ENCODE results near the gene SH3GL3. TPM values are rescaled to one million over a fixed set of nuclear protein-coding genes. Genes with fewer than 3 reads are reported as not detected.

The SH3GL3 gene
- total and polyA plus RNA-seq, 2 of the 13 experiments (the other 11 are each of a cell fraction or from before 2014, with no cell fraction given) = not detected

DNA sequence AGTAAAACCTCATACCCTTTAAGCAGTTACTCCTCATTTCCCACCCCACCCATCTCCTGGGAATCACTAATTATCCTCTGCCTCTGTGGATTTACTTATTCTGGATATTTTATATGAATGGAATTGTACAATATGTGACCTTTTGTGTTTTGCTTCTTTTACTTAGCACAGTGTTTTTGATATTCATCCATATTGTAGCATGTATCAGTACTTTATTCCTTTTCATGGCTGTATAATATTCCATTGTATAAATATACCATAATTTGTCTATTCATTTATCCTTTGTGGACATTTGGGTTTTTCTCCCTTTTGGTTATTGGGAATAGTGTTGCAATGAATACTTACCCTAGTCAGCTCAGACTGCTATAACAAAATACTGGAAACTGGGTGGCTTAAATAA, 39.2 kb downstream of the SH3GL3 start (continued):
- TF ChIP-seq, protein P1, sequence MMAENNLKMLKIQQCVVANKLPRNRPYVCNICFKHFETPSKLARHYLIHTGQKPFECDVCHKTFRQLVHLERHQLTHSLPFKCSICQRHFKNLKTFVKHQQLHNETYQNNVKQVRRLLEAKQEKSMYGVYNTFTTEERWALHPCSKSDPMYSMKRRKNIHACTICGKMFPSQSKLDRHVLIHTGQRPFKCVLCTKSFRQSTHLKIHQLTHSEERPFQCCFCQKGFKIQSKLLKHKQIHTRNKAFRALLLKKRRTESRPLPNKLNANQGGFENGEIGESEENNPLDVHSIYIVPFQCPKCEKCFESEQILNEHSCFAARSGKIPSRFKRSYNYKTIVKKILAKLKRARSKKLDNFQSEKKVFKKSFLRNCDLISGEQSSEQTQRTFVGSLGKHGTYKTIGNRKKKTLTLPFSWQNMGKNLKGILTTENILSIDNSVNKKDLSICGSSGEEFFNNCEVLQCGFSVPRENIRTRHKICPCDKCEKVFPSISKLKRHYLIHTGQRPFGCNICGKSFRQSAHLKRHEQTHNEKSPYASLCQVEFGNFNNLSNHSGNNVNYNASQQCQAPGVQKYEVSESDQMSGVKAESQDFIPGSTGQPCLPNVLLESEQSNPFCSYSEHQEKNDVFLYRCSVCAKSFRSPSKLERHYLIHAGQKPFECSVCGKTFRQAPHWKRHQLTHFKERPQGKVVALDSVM (CRISPR knock-in tag; IDR thresholded peaks at IDR 0.05) = no peak
- no peak for TF ChIP-seq ATAD3A (CRISPR knock-in tag; IDR thresholded peaks at IDR 0.05)

GRCh38 chr15:83487519-83487918, 40.4 kb downstream of the SH3GL3 start:
- no peaks in the 10 kb centered on the region for H3K79me2 ChIP-seq (ENCODE audit: insufficient read depth, low read length)
- no TSS peak for BruUV-seq (replicated peaks)
- WGBS (ENCODE audit: low lambda C conversion rate) = 9% methylated on average over 3 of the region's 3 CpGs
- no peak overlapping the region for H2AFZ ChIP-seq (ENCODE audit: low read length)
- FAIRE-seq (no peak), ATAC-seq (no peak), DNase-seq (ENCODE audit: low spot score) (no peak)
- no peak overlapping the region for H3K4me2 ChIP-seq (ENCODE audit: low read depth, low read length)
- no peak overlapping the region for H3K4me3 ChIP-seq (replicated peaks in 1 of 3; ENCODE audit: insufficient read depth in 1 of 3, low read depth in 2 of 3, low read length in 3 of 3)
- H3K27ac ChIP-seq (ENCODE audit: extremely low read length, insufficient read depth, low read length) = no peak overlapping the region
- POLR2A ChIA-PET = no interaction called here
- H3K4me1 ChIP-seq (ENCODE audit: insufficient read depth, low read length) = no peaks in the 10 kb centered on the region
- H3K9ac ChIP-seq (ENCODE audit: insufficient read depth, low read depth, low read length) = no peak overlapping the region
- H3K36me3 ChIP-seq (replicated peaks in 1 of 2; ENCODE audit: control insufficient read depth in 1 of 2, insufficient read depth in 2 of 2, low read length in 2 of 2) = no peaks in the 10 kb centered on the region
- H3K27me3 ChIP-seq (ENCODE audit: control insufficient read depth in 1 of 2, insufficient read depth in 2 of 2, low read length in 2 of 2) = no peaks in the 10 kb centered on the region
- CTCF ChIA-PET (ENCODE audit: low intra/inter-chr PET ratio, low total read pairs) = no interaction called here
- no peaks in the 10 kb centered on the region for H3K9me3 ChIP-seq (ENCODE audit: low read length)
- intact Hi-C loops (cut with micrococcal nuclease; ENCODE audit: unreplicated experiment) (no loop called here), in situ Hi-C loops (cut with HindIII; ENCODE audit: extremely low pct_ligation_motif_present, low pct_unique_long_range_greater_than_20kb) (no loop called here)
- no peaks in the 10 kb centered on the region for H4K20me1 ChIP-seq (ENCODE audit: insufficient read depth, low read length)
- no peak for TF ChIP-seq ZNF644 (CRISPR knock-in tag; IDR thresholded peaks at IDR 0.05; ENCODE audit: low read depth)
- no peak for TF ChIP-seq EHMT2 (IDR thresholded peaks at IDR 0.05; ENCODE audit: borderline replicate concordance, low read depth, low read length)
- no peak for TF ChIP-seq NFKB2 (CRISPR knock-in tag; IDR thresholded peaks at IDR 0.05; ENCODE audit: borderline replicate concordance)
- TF ChIP-seq ZNF788 (CRISPR knock-in tag; IDR thresholded peaks at IDR 0.05; ENCODE audit: borderline replicate concordance) = no peak
- no peak for TF ChIP-seq SP4 (CRISPR knock-in tag; IDR thresholded peaks at IDR 0.05)
- no peak for TF ChIP-seq ZSCAN9 (CRISPR knock-in tag; IDR thresholded peaks at IDR 0.05; ENCODE audit: borderline replicate concordance)
- TF ChIP-seq ZSCAN5A (CRISPR knock-in tag; IDR thresholded peaks at IDR 0.05; ENCODE audit: borderline replicate concordance) = no peak
- no peak for TF ChIP-seq MAZ (IDR thresholded peaks at IDR 0.05; ENCODE audit: borderline replicate concordance, low read depth, low read length)
- no peak for TF ChIP-seq MAZ (CRISPR knock-in tag; IDR thresholded peaks at IDR 0.05; ENCODE audit: low read depth)
- TF ChIP-seq, protein P2, sequence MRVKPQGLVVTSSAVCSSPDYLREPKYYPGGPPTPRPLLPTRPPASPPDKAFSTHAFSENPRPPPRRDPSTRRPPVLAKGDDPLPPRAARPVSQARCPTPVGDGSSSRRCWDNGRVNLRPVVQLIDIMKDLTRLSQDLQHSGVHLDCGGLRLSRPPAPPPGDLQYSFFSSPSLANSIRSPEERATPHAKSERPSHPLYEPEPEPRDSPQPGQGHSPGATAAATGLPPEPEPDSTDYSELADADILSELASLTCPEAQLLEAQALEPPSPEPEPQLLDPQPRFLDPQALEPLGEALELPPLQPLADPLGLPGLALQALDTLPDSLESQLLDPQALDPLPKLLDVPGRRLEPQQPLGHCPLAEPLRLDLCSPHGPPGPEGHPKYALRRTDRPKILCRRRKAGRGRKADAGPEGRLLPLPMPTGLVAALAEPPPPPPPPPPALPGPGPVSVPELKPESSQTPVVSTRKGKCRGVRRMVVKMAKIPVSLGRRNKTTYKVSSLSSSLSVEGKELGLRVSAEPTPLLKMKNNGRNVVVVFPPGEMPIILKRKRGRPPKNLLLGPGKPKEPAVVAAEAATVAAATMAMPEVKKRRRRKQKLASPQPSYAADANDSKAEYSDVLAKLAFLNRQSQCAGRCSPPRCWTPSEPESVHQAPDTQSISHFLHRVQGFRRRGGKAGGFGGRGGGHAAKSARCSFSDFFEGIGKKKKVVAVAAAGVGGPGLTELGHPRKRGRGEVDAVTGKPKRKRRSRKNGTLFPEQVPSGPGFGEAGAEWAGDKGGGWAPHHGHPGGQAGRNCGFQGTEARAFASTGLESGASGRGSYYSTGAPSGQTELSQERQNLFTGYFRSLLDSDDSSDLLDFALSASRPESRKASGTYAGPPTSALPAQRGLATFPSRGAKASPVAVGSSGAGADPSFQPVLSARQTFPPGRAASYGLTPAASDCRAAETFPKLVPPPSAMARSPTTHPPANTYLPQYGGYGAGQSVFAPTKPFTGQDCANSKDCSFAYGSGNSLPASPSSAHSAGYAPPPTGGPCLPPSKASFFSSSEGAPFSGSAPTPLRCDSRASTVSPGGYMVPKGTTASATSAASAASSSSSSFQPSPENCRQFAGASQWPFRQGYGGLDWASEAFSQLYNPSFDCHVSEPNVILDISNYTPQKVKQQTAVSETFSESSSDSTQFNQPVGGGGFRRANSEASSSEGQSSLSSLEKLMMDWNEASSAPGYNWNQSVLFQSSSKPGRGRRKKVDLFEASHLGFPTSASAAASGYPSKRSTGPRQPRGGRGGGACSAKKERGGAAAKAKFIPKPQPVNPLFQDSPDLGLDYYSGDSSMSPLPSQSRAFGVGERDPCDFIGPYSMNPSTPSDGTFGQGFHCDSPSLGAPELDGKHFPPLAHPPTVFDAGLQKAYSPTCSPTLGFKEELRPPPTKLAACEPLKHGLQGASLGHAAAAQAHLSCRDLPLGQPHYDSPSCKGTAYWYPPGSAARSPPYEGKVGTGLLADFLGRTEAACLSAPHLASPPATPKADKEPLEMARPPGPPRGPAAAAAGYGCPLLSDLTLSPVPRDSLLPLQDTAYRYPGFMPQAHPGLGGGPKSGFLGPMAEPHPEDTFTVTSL (CRISPR knock-in tag; IDR thresholded peaks at IDR 0.05; ENCODE audit: borderline replicate concordance) = no peak
- TF ChIP-seq ZNF652 (CRISPR knock-in tag; IDR thresholded peaks at IDR 0.05; ENCODE audit: borderline replicate concordance, low read depth) = no peak
- TF ChIP-seq RFXAP (CRISPR knock-in tag; IDR thresholded peaks at IDR 0.05; ENCODE audit: borderline replicate concordance) = no peak
- TF ChIP-seq GATA4 (IDR thresholded peaks at IDR 0.05; ENCODE audit: borderline replicate concordance, low read depth) = no peak
- no peak for TF ChIP-seq PAF1 (CRISPR knock-in tag; IDR thresholded peaks at IDR 0.05)

Data from HepG2 (cell line).